Fibroblast of lung (primary cell): ENCODE measurements around the gene SLMAP. TPM values are rescaled to one million over a fixed set of nuclear protein-coding genes. Genes with fewer than 3 reads are reported as not detected.

Experiments
- DNase-seq, 2 donors: peaks; one replicate each; pipeline versions ENCODE4 v3.0.0 to v3.0.0-alpha.2; 2010; ENCODE audit warnings: low read depth in 2 of 2
- H2AFZ ChIP-seq: 2 replicates; pipeline ENCODE4 v1.5.1; 2012; ENCODE audit warnings: low read length, control low read depth, inconsistent platforms
- H3K27ac ChIP-seq: 2 replicates; pipeline ENCODE4 v1.5.1; 2011; ENCODE audit warnings: low read length, control low read depth; ENCODE audit not compliant: insufficient read depth
- H3K27me3 ChIP-seq: 2 replicates; pipeline ENCODE4 v1.5.1; 2011; ENCODE audit warnings: mild to moderate bottlenecking, low read length; ENCODE audit not compliant: control insufficient read depth, insufficient read depth
- H3K36me3 ChIP-seq: 2 replicates; pipeline ENCODE4 v1.5.1; 2011; ENCODE audit warnings: low read length; ENCODE audit not compliant: control insufficient read depth, insufficient read depth
- H3K4me1 ChIP-seq: 2 replicates; pipeline ENCODE4 v1.5.1; 2011; ENCODE audit warnings: low read length; ENCODE audit not compliant: control insufficient read depth, insufficient read depth; ENCODE audit errors: extremely low read depth
- H3K4me2 ChIP-seq: 2 replicates; pipeline ENCODE4 v1.5.1; 2011; ENCODE audit warnings: low read length, control low read depth; ENCODE audit not compliant: insufficient read depth; ENCODE audit errors: extremely low read depth
- H3K4me3 ChIP-seq, 4 experiments: fragments of 200-600 bp in 1 of 4; sonication (generic) in 1 of 4; replicated peaks in 1 of 4; 2 replicates each; pipeline ENCODE4 v1.5.1; 2011 to 2016; ENCODE audit warnings: low read length in 4 of 4, low read depth in 3 of 4, mild to moderate bottlenecking in 3 of 4, control low read depth in 2 of 4, inconsistent platforms in 1 of 4, mixed read lengths in 1 of 4; ENCODE audit not compliant: insufficient read depth in 1 of 4; ENCODE audit errors: control extremely low read depth in 1 of 4
- H3K79me2 ChIP-seq: 2 replicates; pipeline ENCODE4 v1.5.1; 2012; ENCODE audit warnings: mild to moderate bottlenecking, low read length, inconsistent platforms; ENCODE audit not compliant: control insufficient read depth, insufficient read depth
- H3K9ac ChIP-seq: 2 replicates; pipeline ENCODE4 v1.5.1; 2011; ENCODE audit warnings: mild to moderate bottlenecking, low read length, control low read depth; ENCODE audit not compliant: insufficient read depth
- H3K9me3 ChIP-seq: 2 replicates; pipeline ENCODE4 v1.5.1; 2012; ENCODE audit warnings: low read depth, low read length; ENCODE audit not compliant: control insufficient read depth, insufficient read depth
- H4K20me1 ChIP-seq: 2 replicates; pipeline ENCODE4 v1.5.1; 2011; ENCODE audit warnings: low read length; ENCODE audit not compliant: control insufficient read depth, insufficient read depth; ENCODE audit errors: extremely low read depth
- EZH2 ChIP-seq: IDR thresholded peaks from 2 replicates; pipeline ENCODE4 v1.5.1; 2012; ENCODE audit warnings: low read length, control low read depth, mild to moderate bottlenecking; ENCODE audit errors: missing control alignments
- polyA plus RNA-seq, 2 donors: library from polyadenylated mRNA; depleted of rRNA in 1 of 2; stranded (reverse) in 1 of 2; unstranded in 1 of 2; fragments of >200 nt; gene quantifications; 2 replicates each; pipeline ENCODE4 v1.2.1, GENCODE V29; 2011 to 2012; ENCODE audit warnings: missing spikeins in 1 of 2
- total RNA-seq: library from RNA; depleted of rRNA; stranded (reverse); fragments of >200 nt; gene quantifications from 2 replicates; pipeline ENCODE4 v1.2.1, GENCODE V29; 2014
- TF ChIP-seq, protein P1 (sequence below), 2 donors: IDR thresholded peaks in 1 of 2; conservative IDR thresholded peaks in 1 of 2; 1 replicate in 1 of 2; 2 replicates in 1 of 2; pipeline ENCODE4 v1.5.1; 2011 to 2012; ENCODE audit warnings: low read length in 2 of 2, control low read depth in 1 of 2, inconsistent platforms in 1 of 2, low read depth in 1 of 2, mild to moderate bottlenecking in 1 of 2

Gene SLMAP
- total and polyA plus RNA-seq, 2 donors (not counting 1 experiment from before 2014, with no cell fraction given) = 35.3 to 55.5 TPM

DNA sequence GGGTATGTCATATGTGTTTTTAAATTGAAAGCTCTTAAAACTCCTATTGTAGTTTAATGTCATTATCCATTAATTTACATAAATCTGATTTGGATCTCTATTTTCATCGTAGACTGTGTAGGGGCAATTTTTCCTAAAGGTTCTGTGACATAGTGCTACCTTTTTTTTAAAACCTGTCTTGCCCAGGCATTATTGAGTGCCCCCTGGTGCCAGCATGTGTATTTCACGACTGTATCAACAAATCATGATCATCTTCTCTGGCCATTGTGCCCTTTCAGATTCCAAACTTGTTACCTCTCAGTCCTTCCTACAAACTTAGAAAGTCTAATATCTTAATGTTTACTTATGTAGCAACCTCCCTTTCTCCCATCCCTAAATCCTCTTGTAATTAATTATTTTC, 154.9 kb downstream of the SLMAP start:
- Histone ChIP-seq H2AFZ (no peak overlapping the region), H3K27ac (no peak overlapping the region), H3K4me2 (no peak overlapping the region), H3K9me3 (no peaks in the 10 kb centered on the region), H3K4me1 (peaks cover 7% of the 10 kb centered on the region), H3K9ac (no peak overlapping the region), H3K79me2 (no peaks in the 10 kb centered on the region), H3K36me3 (no peaks in the 10 kb centered on the region), H3K4me3 (no peak overlapping the region), H3K27me3 (no peaks in the 10 kb centered on the region), H4K20me1 (no peaks in the 10 kb centered on the region)
- DNase-seq = peak; percentile 17 to 40
- TF ChIP-seq, protein P1, sequence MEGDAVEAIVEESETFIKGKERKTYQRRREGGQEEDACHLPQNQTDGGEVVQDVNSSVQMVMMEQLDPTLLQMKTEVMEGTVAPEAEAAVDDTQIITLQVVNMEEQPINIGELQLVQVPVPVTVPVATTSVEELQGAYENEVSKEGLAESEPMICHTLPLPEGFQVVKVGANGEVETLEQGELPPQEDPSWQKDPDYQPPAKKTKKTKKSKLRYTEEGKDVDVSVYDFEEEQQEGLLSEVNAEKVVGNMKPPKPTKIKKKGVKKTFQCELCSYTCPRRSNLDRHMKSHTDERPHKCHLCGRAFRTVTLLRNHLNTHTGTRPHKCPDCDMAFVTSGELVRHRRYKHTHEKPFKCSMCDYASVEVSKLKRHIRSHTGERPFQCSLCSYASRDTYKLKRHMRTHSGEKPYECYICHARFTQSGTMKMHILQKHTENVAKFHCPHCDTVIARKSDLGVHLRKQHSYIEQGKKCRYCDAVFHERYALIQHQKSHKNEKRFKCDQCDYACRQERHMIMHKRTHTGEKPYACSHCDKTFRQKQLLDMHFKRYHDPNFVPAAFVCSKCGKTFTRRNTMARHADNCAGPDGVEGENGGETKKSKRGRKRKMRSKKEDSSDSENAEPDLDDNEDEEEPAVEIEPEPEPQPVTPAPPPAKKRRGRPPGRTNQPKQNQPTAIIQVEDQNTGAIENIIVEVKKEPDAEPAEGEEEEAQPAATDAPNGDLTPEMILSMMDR (conservative IDR thresholded peaks at IDR 0.05 in 1 of 2, IDR thresholded peaks at IDR 0.05 in 1 of 2; ENCODE audit: low read depth in 1 of 2, low read length in 2 of 2) = peak; percentile 20 to 52
- no peak for TF ChIP-seq EZH2

DNA sequence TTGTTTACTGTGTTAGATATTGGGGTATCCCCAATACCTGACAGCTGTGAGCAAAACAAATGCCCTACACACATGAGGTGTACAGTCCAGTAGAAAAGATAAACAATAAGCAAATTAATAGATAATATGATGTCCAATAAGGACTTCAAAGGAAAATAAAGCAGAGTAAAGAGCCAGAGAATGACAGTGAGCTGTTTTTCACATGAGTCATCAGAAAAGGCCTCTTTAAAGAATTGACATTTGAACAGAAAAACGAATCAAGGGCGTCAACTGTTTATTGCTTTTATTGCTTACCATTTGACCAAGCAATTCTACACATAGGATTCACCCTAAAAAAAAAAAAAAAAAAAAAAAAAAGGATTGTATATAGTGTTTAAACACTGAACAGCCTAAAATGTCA, 155.5 kb downstream of the SLMAP start:
- DNase-seq = peak; percentile 34 to 45
- Histone ChIP-seq H3K4me1 (peaks cover 7% of the 10 kb centered on the region), H3K27ac (no peak overlapping the region), H3K9me3 (no peaks in the 10 kb centered on the region), H3K4me3 (no peak overlapping the region), H2AFZ (no peak overlapping the region), H4K20me1 (no peaks in the 10 kb centered on the region), H3K9ac (no peak overlapping the region), H3K27me3 (no peaks in the 10 kb centered on the region), H3K4me2 (no peak overlapping the region), H3K36me3 (no peaks in the 10 kb centered on the region), H3K79me2 (no peaks in the 10 kb centered on the region)
- no peak for TF ChIP-seq EZH2
- TF ChIP-seq, protein P1 (conservative IDR thresholded peaks at IDR 0.05 in 1 of 2, IDR thresholded peaks at IDR 0.05 in 1 of 2; ENCODE audit: low read depth in 1 of 2, low read length in 2 of 2) = no peak

DNA sequence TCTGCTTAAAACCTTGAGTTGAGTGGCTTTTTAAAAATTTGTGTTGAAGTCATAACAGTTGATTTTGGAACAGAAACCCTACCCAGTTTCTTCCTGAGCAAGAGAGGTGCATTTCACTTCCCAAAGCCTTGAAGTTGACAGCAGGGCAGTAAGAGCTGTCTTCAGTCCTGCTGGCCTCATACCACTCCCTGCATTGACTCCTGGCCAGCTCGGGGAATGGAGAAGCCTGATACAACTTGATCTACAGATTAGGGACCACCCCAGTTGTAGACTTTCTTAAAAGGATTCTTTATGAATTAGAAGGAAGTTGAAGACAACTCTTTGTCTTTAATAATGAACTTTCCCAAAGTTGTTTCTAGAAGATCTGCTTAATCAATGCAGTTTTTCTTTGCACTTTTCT, 161.5 kb downstream of the SLMAP start:
- peak; percentile 11 for DNase-seq
- peak overlapping the region; percentile 20 for H3K27ac ChIP-seq
- no peaks in the 10 kb centered on the region for H4K20me1 ChIP-seq
- H3K4me3 ChIP-seq = no peak overlapping the region
- no peaks in the 10 kb centered on the region for H3K9me3 ChIP-seq
- no peak for TF ChIP-seq EZH2
- TF ChIP-seq, protein P1 (conservative IDR thresholded peaks at IDR 0.05 in 1 of 2, IDR thresholded peaks at IDR 0.05 in 1 of 2; ENCODE audit: low read depth in 1 of 2, low read length in 2 of 2) = no peak
- no peaks in the 10 kb centered on the region for H3K79me2 ChIP-seq
- no peak overlapping the region for H3K9ac ChIP-seq
- H2AFZ ChIP-seq = no peak overlapping the region
- peaks cover 5% of the 10 kb centered on the region for H3K4me1 ChIP-seq
- H3K27me3 ChIP-seq = no peaks in the 10 kb centered on the region
- H3K36me3 ChIP-seq = no peaks in the 10 kb centered on the region
- H3K4me2 ChIP-seq = no peak overlapping the region
